HG03354 (cell line): Measurements from ENCODE around the gene BAHCC1.

Experiments used
- ATAC-seq: cut with Tn5 transposase; IDR thresholded peaks from one replicate; pipeline ENCODE4 v1.9.1; 2021; ENCODE audit warnings: mild to moderate bottlenecking; ENCODE audit not compliant: unreplicated experiment, poor library complexity, severe bottlenecking

BAHCC1 gene

DNA sequence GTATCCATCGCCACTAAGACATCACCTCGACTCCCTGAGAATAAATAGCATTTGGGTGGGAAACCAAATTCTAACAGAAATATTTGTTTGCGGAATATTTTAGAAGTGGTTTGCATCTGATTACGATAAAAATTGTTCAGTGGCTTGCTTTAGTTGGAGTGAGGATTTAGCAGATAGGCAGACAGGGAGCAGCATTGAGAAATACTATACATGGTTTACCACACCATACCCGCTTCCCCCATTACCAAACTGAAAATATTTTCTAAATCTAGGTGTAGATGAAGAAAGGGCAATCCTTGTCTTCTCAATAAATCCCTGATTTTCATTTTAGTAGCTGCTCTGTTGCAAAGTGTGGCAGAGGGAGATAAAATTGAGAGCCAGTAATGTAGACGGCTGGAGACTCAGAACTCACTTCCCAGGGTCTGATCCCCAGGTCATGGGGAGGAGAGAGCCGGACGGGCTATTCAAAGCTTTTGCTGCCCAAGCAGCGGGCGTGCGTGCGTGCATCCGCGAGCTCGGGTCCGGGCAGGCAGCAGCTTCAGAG, 808 bp upstream of the BAHCC1 start:
- no peak for ATAC-seq

DNA sequence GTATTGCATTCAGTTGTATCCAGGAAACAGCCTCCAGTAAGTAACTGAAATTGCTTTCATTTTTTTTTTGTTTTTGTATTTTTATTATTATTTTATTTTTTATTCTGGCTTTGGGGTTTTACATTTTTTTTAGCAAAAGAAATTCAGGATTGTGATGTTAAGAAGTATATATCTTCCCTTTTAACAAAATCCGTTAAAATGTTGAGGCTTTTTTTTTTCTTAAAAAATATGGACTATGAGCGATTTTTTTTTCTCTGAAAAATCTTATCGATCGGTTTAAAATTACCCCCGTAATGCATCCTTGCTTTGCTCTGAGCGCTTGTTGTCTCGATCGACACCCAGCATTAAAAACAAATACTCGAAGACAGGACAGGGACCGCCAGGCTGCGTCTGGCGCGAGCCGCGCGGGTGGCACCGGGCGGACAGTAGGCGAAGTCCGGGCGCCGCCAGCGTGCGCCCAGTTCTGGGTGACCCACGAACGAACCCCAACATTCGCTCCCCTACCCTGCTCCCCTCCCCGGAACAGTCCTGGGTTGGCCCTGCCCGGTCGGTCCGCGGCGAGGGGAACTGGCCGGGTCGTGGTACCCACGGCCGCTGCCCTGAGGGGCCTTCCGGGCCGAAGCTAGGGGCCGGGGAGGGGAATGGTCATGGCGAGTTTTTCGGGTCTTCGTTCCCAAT, 482 bp downstream of the BAHCC1 start:
- no peak for ATAC-seq

DNA sequence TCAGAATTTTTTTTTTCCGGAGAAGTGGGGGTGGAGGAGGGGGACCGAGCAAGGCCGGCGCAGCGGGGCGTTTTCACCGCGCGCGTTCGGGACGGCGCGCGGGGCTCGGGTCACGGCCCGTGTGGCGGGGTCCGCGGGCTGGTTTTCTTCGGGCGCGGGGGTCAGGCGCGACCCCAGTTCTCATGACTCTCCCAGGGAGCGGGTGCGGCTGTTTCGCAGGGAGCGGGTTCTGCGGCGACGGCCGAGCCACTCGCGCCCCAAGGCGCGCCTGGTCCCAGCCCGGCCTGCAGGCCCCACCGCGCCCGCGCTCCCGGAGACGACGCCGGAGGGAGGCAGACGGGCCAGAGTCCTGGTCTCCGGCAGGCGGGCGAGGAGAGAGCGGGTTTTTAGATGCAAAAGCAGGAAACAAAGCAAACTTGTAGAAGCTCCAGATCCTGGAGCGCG, 1.0 kb downstream of the BAHCC1 start:
- no peak for ATAC-seq

DNA sequence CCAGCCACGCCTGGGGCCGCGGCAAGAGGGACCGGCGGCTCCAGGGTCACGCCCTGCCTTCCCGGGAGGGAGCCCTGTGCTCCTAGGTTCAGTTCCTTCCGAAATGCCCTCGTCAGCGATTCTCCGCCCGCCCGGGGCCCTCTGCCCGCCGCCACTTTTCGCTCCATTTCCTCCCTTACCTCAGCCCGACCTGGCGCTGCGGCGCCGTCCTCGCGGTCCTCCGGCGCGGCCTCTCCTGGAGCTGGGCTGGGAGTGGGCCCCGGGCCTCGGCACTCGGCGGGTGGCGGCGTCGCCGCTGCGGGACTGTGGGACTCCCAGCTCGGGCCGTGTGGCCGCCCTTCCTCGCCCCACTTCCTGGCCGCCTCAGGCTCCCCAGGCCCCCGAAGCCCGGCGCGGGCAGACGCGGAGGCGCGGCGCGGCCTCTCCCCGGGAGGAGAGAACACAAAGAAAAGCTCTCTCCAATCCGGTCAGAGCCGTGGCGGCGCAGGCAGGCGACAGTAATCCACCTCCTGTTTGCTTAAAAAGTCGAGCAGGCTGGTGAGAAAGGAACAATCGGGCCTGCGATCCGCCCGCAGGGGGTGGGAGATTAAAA, 1.6 kb downstream of the BAHCC1 start:
- ATAC-seq: no peak

DNA sequence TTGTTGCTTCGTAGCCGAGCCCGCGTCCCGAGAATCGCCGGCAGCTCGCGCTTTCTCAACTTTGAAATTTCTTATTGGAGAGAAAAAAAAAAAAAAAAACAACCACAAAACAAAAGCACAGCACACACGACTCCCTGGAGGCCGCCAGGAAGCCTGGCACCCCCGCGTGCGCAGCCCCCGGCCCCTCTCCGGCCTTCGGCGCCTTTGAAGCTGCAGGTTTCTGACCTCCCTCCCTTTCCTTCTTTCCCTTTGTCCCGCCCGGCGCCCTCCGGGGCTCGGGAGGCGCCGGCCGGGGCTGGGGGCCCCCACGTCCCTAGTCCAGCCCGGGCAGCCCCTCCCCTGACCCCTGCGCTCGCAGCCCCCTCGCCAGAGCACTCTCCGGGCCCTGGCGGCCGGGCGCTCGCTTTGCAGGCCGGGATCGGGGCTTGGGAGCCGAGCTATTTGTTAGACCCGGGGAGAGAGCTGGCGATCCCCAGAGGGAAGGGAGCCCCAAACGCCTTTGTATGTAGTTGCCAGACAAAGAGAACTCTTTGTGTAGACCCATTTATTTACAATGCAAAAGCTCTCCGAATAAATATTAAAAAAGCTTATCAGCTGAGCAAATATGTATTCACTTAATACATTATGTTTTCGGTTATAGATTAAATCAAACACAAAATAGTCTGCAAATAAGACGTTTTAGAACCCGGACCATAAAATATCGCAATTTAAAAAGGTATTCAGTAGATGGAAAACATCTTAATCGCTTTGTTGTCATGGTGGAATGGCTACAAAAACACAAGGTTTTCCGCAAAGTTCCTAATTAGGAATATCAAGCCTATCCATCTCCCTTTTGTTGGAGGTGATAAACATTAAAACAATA, 2.3 kb downstream of the BAHCC1 start:
- ATAC-seq: no peak

DNA sequence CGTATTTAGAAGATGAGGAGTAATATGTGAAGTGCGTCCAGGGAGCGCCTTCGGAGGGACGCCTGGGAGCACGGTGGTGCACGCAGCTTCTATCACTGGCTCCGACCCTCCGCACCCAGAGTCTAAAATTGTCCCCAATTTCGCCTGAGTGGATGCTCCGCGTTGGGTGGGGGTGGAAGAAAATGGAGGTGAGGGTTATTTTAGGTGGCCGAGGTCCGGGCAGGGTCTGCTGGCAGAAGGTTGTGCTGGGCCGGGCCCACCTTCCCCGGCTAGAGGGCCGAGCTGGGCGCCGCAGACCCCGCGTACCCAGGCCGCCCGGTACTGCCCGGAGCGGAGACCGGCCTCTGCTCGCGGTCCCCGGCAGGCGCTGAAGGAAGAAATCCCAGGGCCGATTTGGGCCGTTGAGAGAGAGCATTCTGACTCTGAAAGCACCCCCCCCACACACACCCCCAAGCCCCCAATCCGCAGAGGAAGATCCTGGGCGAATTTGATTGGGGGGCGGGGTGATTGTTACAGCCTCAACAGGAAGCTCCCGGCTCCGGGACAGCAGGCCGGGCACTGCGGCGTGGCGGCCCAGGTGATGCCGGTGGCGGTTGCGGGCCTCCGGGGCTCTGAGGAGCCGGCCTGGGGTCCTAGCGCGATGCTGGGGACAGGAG, 3.0 kb downstream of the BAHCC1 start:
- ATAC-seq: no peak

DNA sequence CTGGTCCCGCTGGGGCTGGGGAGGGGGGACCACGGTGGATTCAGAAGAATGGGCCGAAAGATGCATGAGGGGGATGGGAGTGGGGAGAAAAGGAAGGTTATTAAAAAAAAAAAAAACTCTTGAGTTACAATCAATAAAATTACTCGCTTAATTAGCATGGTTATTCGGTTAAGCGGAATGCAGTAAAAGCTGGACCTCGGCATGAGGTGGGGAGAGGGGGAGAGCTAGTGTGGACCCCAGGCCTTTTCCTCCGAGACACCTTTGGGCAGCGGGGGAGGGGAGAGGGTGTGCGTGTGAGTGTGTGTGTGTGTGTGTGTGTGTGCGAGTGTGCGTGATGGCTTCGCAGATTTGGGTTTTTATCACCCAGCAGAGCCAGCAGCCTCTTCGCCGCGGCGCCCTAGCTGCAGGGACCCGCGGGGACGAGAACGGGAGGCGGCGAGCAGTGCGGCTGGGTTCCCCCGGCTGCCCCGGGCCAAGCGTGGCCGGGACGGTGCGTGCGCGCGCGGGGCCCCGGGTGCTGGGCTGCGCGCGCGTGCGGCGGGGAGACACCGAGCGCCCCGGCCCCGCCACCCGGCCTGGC, 3.7 kb downstream of the BAHCC1 start:
- ATAC-seq: no peak

DNA sequence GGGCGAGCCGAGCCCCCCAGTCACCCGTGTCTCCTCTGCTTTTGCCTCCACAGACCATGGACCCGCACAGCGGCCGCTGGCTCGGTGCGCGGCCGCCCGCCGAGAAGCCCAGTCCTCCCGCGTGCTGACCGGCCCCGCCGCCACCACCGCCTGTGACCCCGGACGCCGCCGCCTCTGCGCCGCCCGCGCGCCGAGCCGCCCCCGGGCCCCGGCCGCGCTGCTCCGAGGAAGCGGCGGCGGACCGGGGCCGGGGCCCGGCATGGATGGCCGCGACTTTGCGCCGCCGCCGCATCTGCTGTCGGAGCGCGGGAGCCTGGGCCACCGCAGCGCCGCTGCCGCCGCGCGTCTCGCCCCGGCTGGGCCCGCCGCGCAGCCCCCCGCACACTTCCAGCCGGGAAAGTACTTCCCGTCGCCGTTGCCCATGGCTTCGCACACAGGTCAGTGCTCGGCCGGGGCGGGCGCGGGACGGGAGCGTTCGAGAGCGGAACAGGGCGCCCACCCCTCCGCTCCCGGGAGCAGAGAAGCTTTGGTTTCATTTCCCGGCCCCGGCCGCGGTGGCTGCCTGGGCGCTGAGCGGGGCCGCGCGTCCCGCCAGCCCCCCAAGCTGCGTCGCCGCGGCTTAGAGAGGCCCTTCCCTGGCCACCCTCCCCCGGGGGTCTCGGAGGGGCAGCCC, 4.4 kb downstream of the BAHCC1 start:
- ATAC-seq: no peak

DNA sequence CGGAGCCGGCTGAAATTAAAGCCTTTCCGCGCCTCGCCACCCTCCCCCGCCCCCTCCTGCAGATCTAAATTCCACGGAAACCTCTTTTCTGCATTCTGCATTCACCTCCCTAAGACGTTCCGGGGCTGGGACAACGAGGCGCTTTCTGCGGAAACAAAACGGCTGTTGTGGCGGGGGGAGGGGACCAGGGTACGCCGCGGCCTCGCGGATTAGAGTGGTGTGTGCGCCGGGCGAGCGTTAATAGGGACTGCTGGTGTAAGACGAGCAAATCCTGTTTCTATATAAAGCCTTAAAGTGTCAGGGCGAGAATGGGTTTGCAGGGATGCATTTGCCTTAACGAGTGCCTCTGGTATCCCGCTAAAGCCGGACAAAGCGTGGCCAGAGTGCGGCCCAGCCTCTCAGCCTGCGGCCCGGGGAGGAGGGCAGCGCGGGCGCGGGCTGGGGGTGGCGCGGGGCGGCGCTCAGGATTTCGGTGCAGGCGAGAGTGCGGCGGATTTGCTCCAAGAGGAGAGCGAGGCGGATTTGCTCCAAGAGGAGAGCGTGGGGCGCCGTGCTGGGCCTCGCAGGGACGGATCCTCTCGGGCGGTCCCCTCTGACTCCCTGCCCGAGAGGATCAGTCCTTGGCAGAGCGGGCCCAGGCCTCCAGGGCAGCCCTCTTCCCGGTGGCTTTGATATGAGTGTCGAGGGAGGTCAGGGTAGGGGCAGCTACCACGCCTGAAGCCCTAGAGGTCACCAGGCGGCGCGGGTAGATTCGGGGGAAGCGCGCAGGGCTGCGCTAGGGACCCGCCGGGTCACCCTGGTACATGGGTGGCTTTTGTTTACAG, 5.1 kb downstream of the BAHCC1 start:
- no peak for ATAC-seq

DNA sequence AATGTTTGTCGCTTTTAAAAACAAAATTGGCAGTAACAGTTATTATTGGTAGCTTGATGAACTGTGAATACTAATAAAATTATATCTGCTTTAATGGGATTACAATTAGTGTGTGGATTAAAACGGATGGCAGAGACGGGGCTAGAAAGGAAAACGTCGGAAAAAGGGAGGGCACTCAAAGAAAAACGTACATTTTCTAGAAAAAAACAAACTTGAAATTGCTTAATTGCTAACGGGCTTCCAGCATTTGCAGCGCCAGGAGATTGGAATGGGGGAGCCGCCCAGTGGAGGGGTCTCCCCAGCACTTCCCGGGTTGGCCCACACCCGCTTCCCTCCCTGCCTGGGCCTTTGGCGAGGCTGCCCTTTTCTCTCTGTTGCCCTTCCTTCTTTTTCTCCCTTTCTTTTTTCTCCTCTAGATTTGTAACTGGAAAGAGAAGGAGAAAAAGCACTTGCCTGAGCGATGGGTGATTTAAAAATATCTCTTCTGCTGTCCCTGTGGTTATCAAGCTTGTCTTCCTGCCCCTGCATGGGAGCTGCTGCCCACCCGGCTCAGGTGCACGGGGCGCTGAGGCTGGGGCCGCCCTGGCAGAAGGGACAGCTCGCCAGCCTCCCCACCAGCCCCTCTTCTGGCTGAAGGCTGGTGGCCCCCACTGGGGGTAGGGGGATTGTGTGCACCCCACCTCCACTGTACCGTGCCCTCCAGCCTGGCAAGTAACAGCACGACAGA, 5.9 kb downstream of the BAHCC1 start:
- ATAC-seq: no peak

DNA sequence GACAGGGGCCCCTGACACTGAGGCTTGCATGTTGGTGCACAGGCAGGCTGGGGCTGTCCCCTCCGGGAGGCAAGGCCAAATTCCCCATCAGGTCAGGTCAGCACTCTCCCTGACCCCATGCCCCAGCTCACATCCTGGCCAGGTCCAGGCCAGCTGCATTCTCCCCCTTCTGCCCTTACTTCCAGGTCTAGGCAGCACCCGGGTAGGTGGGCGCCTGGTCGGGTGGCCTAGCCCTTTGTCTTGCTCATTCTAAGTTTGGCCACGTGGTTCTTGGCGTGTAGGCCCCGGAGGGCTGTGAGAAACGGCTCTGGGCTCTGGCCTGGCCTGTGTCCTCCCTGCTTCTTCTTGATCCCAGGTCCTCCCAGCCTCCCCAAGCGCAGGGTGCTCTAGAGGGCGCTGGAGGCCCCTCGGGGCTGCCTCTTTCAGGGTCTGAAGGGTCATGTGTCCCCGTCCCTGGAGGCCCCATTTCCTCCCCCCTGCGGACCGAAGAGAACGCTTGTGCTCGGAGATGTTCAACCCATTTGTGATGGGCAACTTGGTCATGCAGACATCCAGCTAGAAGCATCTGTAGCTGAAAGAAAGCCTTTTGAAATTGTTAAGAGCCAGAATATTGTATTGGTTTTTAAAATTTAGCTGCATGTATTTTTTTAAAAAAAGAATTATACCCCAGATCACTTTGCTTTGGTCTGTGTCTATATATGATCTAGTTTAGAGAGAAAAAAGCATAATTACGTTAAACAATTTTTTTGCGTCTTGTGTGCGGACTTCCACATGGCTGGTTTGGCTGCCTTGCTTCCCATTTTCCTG, 6.7 kb downstream of the BAHCC1 start:
- ATAC-seq: no peak

DNA sequence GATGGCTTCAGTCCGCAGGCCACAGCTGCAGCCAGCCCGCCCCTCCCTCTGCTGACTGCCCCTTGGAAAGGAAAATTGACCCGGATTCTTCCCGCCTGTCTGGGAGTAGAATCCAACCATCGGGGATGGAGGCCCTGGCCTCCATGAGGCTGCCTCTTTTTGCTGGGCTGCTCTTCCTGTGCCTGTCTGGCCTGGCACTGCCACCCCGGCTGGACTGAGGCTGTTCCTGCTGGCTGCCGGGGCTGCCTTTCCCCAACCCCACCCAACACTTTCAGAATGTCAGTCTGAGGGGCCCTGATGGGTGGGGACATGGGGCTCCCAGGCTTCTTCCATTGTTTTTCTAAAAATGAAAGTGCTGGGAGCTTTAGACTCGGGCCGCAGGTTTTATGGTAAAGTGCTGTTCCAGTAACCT, 7.3 kb downstream of the BAHCC1 start:
- ATAC-seq: no peak

DNA sequence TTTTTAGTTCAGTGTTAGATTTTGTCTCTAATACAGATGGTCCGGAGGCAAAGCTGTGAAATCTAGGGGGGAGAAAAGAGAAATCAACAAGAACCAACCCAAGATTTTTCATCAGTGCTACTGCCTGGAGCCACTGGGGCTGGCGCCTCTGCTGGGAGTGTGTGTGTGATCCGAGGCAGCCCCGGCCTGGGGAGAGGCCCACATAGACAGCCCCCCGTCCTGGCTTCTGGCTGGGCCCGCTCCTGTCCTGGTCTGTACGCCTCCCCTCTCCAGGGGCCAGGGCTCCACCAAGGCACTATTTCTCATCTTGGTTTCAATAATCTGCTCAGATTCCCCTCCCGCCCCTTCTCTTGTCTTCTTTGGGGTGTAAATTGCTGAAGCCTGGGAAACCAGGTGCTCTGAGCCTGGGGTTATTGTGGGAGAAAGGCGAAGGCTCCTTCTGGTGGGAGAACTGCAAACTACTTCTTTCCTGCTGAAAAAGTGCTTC, 7.8 kb downstream of the BAHCC1 start:
- ATAC-seq: no peak

DNA sequence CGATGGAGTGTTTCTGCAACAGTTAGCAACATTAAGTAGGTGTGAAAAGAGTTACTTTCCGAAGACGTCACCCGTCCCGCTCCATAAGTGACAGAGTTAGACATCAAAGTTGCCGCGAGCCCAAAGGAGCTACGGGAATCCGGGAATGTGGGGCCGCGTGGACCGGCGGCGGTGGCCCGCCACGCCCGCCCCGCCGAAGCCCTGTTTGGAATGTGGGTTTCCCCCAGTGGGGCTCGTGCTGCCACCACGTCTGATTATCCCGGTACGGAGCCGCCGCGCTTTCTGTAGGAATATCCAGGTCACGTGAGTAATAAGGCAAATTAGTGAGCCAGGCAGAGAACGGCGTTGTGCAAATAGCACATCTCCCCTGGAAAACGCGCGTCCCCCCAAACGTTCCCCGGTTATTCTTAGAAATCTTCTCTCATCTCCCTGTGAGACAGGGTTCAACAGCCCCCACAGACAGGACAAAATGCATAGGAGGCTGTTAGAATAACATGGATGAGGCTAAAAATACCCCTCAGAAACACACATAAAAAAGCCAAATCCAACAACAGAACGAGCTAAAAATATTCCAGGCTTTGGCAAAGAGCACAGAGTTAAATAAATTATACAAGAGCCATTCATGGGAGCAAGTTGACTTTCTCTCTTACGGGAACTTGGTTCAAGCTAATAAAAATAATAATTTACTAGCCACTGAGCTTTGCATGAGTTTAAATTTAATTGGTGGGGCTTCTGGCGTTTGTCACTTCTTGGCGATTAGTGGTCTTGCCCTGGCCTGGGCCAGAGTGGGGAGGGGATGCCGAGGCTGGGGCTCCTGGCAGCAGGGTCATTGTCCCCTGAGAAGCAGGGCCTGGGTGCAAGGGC, 8.6 kb downstream of the BAHCC1 start:
- no peak for ATAC-seq

DNA sequence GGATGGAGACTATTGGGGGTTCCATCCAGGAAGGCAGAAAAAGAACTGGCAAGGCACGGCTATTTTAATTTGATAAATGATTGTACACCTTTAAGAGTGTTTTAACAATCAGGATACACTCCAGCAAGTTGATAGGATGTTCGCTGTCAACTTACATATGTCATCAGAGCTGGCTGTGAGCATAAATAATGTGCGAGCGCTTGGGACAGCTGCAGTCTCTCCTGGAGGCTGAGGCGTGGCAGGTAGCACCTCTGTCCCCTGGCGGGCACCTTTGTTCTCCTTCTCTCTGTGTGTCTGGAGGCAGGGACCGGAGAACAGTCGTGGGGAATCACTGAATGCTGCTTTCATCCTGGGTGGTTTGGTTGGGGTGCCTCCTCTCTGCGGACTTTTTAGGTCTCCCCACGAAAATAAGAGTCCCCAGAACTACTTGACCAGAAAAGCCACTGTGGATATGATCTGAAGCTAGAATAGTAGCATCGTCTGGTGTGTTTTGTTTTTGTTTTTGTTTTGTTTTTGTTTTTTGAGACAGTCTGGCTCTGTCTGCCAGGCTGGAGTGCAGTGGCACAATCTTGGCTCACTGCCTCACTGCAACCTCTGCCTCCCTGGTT, 9.4 kb downstream of the BAHCC1 start:
- no peak for ATAC-seq
